ENCODE results near the gene SOX5. TPM values are rescaled to one million over a fixed set of nuclear protein-coding genes. Genes with fewer than 3 reads are reported as not detected.

The SOX5 gene
- total RNA-seq, 1 donor from 2014 or later: 2.9 TPM

DNA sequence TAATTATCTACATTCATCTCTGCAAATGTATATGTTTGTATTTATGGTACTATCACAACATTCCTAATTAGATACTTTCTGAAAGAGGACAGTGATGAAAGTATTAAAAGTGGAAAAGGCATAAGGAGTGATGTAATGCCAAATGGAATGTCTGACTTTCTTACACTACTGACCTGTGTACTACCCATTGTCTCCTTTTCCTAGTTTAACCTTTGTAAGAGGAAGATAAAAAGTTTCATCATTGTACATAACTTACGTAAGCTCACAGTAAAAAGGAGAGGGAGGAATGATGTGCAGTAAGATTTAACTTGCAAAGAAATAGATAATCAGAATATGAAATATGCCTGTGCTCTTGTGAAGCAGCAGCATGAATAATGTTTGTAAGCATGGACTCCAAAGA, 55.9 kb downstream of the SOX5 start:
- DNase-seq: no peak
- TF ChIP-seq, protein P1, sequence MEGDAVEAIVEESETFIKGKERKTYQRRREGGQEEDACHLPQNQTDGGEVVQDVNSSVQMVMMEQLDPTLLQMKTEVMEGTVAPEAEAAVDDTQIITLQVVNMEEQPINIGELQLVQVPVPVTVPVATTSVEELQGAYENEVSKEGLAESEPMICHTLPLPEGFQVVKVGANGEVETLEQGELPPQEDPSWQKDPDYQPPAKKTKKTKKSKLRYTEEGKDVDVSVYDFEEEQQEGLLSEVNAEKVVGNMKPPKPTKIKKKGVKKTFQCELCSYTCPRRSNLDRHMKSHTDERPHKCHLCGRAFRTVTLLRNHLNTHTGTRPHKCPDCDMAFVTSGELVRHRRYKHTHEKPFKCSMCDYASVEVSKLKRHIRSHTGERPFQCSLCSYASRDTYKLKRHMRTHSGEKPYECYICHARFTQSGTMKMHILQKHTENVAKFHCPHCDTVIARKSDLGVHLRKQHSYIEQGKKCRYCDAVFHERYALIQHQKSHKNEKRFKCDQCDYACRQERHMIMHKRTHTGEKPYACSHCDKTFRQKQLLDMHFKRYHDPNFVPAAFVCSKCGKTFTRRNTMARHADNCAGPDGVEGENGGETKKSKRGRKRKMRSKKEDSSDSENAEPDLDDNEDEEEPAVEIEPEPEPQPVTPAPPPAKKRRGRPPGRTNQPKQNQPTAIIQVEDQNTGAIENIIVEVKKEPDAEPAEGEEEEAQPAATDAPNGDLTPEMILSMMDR (IDR thresholded peaks at IDR 0.05; ENCODE audit: borderline replicate concordance): no peak
- H3K9me3 ChIP-seq (replicated peaks): no peaks in the 10 kb centered on the region
- no peaks in the 10 kb centered on the region for H3K4me1 ChIP-seq
- no peaks in the 10 kb centered on the region for H3K27me3 ChIP-seq (ENCODE audit: low read depth)
- H3K36me3 ChIP-seq: no peaks in the 10 kb centered on the region
- H3K27ac ChIP-seq (replicated peaks): no peak overlapping the region
- intact Hi-C loops (cut with micrococcal nuclease): no loop called here
- H3K4me3 ChIP-seq: no peak overlapping the region

DNA sequence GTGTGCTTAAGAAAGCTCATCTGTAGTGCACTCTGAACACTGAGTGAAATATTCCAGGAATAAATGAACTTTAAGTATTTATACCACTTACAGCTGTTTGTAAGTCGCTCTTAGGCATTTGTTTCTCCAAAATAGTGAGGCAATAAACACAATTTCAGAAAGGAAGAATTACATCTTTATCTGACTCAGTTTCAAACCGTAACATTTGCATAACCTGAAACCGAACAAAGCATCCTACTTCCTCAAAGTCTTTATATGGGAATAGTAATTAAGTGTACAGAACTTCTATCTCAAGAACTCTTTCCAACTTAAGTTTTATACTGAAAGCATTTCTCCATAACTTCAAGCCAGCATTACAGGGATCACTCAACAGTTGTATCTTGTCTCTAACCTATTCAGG, 58.4 kb downstream of the SOX5 start:
- Histone ChIP-seq H3K9me3 (replicated peaks) (no peaks in the 10 kb centered on the region), H3K4me1 (no peaks in the 10 kb centered on the region), H3K27ac (replicated peaks) (no peak overlapping the region), H3K36me3 (no peaks in the 10 kb centered on the region), H3K4me3 (no peak overlapping the region), H3K27me3 (ENCODE audit: low read depth) (no peaks in the 10 kb centered on the region)
- TF ChIP-seq, protein P1 (IDR thresholded peaks at IDR 0.05; ENCODE audit: borderline replicate concordance): no peak
- no peak for DNase-seq
- intact Hi-C loops (cut with micrococcal nuclease): no loop called here

DNA sequence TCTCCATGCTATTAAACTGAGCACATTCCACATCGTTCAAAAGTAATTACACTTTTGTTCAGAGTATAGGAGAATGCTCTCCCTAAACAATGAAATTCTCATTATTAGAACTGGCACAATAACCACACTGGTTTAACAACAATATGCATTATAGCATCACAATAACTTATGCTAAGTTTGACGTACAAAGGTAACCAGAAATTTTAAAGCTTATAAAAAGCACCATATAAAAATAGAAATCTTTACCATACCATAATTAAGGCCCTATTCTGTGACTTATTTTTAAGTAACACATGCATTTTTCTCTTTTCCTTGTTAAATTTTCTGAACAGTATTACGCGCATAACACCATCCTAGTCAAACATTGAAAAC, 60.4 kb downstream of the SOX5 start:
- Histone ChIP-seq H3K27me3 (ENCODE audit: low read depth) (no peaks in the 10 kb centered on the region), H3K27ac (replicated peaks) (no peak overlapping the region), H3K9me3 (replicated peaks) (no peaks in the 10 kb centered on the region), H3K4me3 (no peak overlapping the region), H3K36me3 (no peaks in the 10 kb centered on the region), H3K4me1 (no peaks in the 10 kb centered on the region)
- DNase-seq: no peak
- TF ChIP-seq, protein P1 (IDR thresholded peaks at IDR 0.05; ENCODE audit: borderline replicate concordance): no peak
- intact Hi-C loops (cut with micrococcal nuclease): no loop called here

DNA sequence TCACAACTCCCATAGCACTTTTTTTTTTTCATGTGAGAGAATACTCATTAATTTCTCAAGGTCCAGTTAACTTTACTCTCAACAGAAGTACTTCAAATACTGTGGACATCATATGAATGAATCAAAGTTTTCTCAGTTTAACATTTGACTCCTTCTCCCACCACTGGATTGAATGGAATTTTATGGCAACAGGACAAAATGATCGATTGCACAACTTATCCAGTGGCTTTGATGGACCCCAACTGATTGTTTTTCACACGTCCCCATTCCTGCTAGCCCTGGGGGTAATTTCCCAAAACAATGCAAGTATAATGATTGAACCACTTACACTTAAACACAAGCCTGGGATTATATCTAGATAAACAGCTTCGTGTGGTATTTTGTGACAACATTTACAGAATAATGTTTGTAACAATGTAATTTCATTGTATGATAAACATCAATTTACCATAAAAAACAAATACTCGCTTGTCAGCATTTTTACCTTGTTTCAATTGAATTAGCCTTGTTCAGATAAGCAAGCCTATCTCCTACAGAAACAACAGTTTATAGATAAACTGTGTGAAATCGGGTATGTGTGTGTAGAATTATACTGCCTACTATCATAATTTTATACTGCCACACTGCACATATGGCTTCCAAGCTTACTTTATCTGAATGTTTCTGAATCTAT, 60.9 kb downstream of the SOX5 start:
- no peak for DNase-seq
- no peaks in the 10 kb centered on the region for H3K27me3 ChIP-seq (ENCODE audit: low read depth)
- no peak overlapping the region for H3K4me3 ChIP-seq
- TF ChIP-seq, protein P1 (IDR thresholded peaks at IDR 0.05; ENCODE audit: borderline replicate concordance): no peak
- H3K27ac ChIP-seq (replicated peaks): no peak overlapping the region
- no peaks in the 10 kb centered on the region for H3K9me3 ChIP-seq (replicated peaks)
- H3K4me1 ChIP-seq: no peaks in the 10 kb centered on the region
- intact Hi-C loops (cut with micrococcal nuclease): no loop called here
- H3K36me3 ChIP-seq: no peaks in the 10 kb centered on the region

DNA sequence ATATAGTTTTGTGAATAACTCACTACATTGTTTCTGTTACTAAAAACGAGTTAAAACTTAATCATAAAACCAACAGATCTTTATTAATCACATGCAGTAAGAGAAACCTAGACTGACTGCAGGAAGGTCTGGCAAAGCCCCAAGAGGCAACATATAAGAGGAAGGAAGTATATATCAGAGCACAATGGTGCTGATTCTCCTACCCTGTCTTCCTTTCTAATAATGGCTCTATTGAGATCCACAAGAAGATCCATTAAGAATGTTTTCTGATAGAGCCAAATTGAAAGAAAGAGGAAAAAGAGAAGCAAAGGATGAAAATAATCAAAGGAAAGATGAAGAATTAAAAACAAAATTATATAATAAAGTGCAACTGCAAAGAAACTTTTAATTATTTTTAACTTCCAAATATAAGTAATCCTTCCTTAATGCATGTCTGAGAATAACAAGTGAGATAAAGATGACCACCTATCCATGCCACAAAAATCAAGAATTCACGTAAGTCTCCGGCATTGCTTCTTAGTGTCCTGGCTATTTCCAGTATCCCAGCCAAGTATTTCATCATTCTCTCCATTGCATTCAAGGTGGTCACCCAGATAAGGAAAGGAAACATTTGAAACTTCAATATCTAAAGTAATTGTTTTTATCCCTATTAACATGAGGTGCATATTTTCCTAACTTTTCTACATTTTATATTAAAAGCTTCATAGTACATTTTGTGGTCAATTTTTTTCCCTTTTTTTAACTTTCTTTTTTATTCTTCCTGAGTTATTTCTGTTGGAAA, 62.2 kb downstream of the SOX5 start:
- H3K27me3 ChIP-seq (ENCODE audit: low read depth): no peaks in the 10 kb centered on the region
- no peaks in the 10 kb centered on the region for H3K4me1 ChIP-seq
- no peak overlapping the region for H3K4me3 ChIP-seq
- intact Hi-C loops (cut with micrococcal nuclease): no loop called here
- TF ChIP-seq, protein P1 (IDR thresholded peaks at IDR 0.05; ENCODE audit: borderline replicate concordance): no peak
- no peaks in the 10 kb centered on the region for H3K36me3 ChIP-seq
- DNase-seq: no peak
- no peak overlapping the region for H3K27ac ChIP-seq (replicated peaks)
- no peaks in the 10 kb centered on the region for H3K9me3 ChIP-seq (replicated peaks)

All from left ventricle myocardium inferior (tissue), 1 donor.